ENCODE data around the gene RASSF10.

RASSF10 gene

GRCh38 chr11:13008625-13009475 lies at the start of gene RASSF10:
Gene RASSF10 (plus strand): TSS chr11:13009316. CDS start chr11:13009577, 261 bp downstream.
- no peak for DNase-seq (ENCODE audit: low read depth)
- TF ChIP-seq POLR2A (IDR thresholded peaks at IDR 0.05; ENCODE audit: extremely low read depth, insufficient read length) (no peak), MYC (IDR thresholded peaks at IDR 0.05; ENCODE audit: low read depth, low read length) (no peak), CTCF (IDR thresholded peaks at IDR 0.05; ENCODE audit: low read depth, low read length) (no peak)
- no peak within 1 kb of the TSS for H3K4me3 ChIP-seq (ENCODE audit: low read depth, low read length)

- TF ChIP-seq MYC (IDR thresholded peaks at IDR 0.05; ENCODE audit: low read depth, low read length) (no peak), POLR2A (IDR thresholded peaks at IDR 0.05; ENCODE audit: extremely low read depth, insufficient read length) (no peak), CTCF (IDR thresholded peaks at IDR 0.05; ENCODE audit: low read depth, low read length) (no peak), MAX (IDR thresholded peaks at IDR 0.05; ENCODE audit: low read depth, low read length) (no peak)
- no peak for DNase-seq (ENCODE audit: low read depth)
- no peak overlapping the region for H3K4me3 ChIP-seq (ENCODE audit: low read depth, low read length)
Measured at GRCh38 chr11:12961615-12962014, 47.5 kb upstream of the RASSF10 start.

GRCh38 chr11:12962306-12962705 lies 46.8 kb upstream of the RASSF10 start:
- DNase-seq (ENCODE audit: low read depth), result peak; percentile 10
- no peak overlapping the region for H3K4me3 ChIP-seq (ENCODE audit: low read depth, low read length)
- TF ChIP-seq POLR2A (IDR thresholded peaks at IDR 0.05; ENCODE audit: extremely low read depth, insufficient read length) (no peak), MYC (IDR thresholded peaks at IDR 0.05; ENCODE audit: low read depth, low read length) (no peak), CTCF (IDR thresholded peaks at IDR 0.05; ENCODE audit: low read depth, low read length) (no peak), MAX (IDR thresholded peaks at IDR 0.05; ENCODE audit: low read depth, low read length) (no peak)

DNA sequence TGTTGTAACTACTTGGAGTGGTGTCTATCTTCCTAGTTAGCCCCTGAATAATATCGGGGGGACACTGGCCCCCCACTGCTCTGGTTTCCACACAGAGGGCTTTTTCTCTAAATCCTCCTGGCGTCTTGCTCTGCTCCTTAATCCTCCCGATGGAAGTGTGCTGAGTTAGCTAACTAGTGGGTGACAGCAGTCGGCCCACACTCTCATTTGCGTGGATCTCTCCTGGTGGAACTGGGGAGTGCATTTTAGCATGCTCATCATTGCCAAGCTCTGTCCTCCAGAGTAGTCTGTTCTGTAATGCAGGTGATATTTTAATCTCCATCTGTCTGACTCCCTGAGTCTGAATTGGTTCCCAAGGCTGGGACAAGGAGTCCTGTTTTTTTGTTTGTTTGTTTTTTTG lies 46.1 kb upstream of the RASSF10 start:
- no peak for TF ChIP-seq POLR2A (IDR thresholded peaks at IDR 0.05; ENCODE audit: extremely low read depth, insufficient read length)
- TF ChIP-seq MAX (IDR thresholded peaks at IDR 0.05; ENCODE audit: low read depth, low read length), result no peak
- TF ChIP-seq MYC (IDR thresholded peaks at IDR 0.05; ENCODE audit: low read depth, low read length), result no peak
- TF ChIP-seq CTCF (IDR thresholded peaks at IDR 0.05; ENCODE audit: low read depth, low read length), result no peak
- no peak overlapping the region for H3K4me3 ChIP-seq (ENCODE audit: low read depth, low read length)
- DNase-seq (ENCODE audit: low read depth), result no peak

DNA sequence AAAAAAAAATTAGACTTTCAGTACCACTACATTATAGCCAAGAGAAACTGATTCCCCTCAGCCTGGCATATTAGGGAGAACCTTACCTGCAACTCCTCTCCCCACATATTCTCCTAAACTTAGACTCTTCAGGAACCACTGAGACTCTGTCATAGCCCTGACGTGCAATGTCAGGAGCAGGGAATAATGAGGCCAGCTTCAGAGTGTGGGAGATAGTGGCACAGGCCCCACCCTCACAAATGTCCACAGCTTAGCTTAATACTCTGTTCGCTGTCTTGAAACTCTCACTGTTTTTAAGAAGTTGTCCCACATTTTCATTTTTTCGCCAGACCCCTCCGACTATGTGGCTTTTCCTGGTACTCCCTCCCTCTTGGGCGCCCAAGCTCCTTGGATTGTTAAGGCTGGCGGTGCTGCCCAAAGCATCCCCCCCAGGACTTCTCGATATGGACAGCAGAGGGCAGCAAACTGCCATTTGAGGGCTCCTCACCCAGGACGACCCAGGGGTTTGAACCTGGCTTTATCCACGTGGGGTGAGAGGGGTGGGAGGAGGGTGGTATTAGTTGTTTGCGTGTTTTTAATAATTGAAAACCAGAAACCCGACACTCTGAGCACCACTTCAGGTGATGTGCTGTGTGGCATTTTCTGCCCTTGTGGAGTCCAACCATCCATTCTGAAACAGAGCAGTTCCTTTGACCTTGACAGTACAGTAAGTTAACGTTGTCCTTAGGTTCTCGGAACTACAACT lies 45.2 kb upstream of the RASSF10 start:
- TF ChIP-seq MAX (IDR thresholded peaks at IDR 0.05; ENCODE audit: low read depth, low read length) (0 out of 2 replicates have a peak, but pooled peaks have one; percentile 18), MYC (IDR thresholded peaks at IDR 0.05; ENCODE audit: low read depth, low read length) (peak; percentile 37; the same call in 1 of the 2 replicates), CTCF (IDR thresholded peaks at IDR 0.05; ENCODE audit: low read depth, low read length) (peak; percentile 68), POLR2A (IDR thresholded peaks at IDR 0.05; ENCODE audit: extremely low read depth, insufficient read length) (no peak)
- peak; percentile 55 for DNase-seq (ENCODE audit: low read depth)
- no peak overlapping the region for H3K4me3 ChIP-seq (ENCODE audit: low read depth, low read length)
